Posterior cingulate gyrus (tissue), 11 donors: ENCODE results near the gene GCNA.
"Not testable (repeated sequence)": the region's sequence is repeated elsewhere in the genome, so short reads cannot be mapped to it uniquely, and the experiment has no call there.

Experiments
- DNase-seq, 10 donors: peaks; one replicate each; pipeline versions ENCODE4 v3.0.0 to v3.0.0-alpha.2; 2020 to 2021; ENCODE audit warnings: mixed read lengths in 3 of 10
- intact Hi-C: fragments of 100-400 bp; cut with DNase I; formaldehyde crosslinking; loops from one replicate; pipeline ENCODE4 v1.15.1; 2023

Gene GCNA

GRCh38 chrX:71634366-71634765, 56.1 kb downstream of the GCNA start:
- intact Hi-C loops, result no loop called here
- DNase-seq, result no peak

- intact Hi-C loops, result no loop called here
- DNase-seq, result no peak
These were observed 58.4 kb downstream of the GCNA start for GRCh38 chrX:71636438-71637252.

GRCh38 chrX:71637253-71637618, 59.0 kb downstream of the GCNA start:
- intact Hi-C loops, result no loop called here
- DNase-seq, result no peak

DNA sequence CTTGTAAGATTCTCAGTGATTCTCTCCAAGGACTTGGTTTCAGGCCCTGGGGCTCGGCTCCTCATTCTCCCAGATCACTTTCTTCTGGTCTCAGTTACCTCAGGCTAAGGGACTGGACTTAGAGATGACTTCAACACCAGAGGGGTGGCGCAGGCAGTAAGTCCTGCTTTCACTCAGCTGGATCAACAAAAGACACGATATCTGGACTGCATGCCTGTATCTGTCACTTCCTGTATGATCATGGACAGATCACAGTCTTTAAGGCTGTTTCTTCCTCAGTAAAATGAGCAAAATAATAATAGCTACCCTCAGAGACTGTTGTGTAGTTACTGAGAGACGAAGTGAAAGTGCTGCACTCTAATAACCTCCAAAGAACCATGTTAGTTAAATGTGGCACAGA, 59.6 kb downstream of the GCNA start:
- no peak for DNase-seq
- intact Hi-C loops, result no loop called here

DNA sequence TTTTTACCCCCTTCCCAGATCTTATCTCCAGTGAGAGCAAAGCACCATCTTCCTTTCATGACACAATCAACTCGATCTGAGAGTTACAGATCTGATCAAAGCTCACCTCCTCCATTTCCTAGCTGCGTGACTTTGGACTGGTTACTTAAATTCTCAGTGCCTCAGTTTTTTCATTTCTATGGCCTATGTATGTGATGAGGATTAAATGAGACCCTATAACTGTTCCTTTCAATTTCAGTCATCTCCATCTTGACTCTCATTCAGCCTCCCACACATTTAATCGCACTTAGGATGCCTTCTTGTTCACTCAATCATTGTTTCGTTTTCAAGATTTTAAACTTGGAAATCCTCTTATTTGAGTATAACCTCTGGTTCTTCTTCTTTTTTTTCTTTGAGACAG, 60.2 kb downstream of the GCNA start:
- DNase-seq, result no peak
- intact Hi-C loops, result no loop called here

DNA sequence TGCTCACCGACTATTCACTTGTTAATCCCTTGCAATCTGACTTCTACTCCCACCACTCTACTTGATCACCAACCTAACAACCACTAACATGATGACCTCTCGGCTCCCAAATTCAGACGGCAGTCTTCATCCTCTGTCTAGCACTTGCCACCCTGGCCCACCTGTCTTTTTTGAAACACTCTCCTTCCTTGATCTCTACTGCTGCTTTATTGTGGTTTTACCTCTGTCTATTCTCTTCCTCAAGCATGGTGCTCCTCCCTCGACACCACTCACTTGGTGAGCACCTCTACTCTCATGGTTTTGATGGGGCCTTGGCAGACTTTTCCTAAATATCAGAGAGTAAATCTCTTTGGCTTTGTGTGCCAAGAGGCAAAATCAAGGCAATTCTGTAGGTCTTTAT, 61.8 kb downstream of the GCNA start:
- no peak for DNase-seq
- intact Hi-C loops, result no loop called here

DNA sequence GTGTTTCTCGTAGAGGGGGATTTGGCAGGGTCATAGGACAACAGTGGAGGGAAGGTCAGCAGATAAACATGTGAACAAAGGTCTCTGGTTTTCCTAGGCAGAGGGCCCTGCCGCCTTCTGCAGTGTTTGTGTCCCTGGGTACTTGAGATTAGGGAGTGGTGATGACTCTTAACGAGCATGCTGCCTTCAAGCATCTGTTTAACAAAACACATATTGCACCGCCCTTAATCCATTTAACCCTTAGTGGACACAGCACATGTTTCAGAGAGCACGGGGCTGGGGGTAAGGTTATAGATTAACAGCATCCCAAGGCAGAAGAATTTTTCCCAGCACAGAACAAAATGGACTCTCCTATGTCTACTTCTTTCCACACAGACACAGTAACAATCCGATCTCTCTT, 66.2 kb downstream of the GCNA start:
- intact Hi-C loops, DNase-seq: not testable (repeated sequence)

DNA sequence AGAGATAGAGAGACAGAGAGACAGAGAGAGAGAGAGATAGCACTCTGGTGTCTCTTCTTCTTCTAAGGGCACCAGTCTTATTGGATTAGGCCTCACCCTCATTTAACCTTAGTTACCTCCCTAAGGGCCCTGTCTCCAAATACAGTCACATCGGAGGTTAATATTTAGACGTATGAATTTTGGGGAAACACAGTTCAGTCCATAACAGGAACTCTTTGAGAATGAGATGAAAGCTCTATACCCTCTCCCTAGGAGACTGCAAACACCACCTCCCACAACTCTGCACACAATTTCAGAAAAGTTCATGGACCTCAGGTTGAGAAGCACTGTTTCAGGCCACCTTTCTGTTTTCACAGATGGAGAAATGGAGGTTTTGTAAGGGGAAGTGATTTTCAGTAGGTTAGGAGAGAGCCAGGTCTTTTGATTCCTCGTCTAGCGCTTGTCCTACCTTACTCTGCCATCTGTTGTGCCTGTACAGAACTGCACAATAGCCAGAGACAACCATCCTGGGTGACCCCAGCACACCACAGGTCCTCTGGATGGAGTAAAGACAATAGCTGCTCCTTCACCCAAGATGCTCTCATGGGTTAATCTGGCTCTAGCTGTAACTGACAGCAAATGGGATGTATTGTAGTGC, 72.2 kb downstream of the GCNA start:
- intact Hi-C loops, result loop anchor here (5.0 kb wide), 1 partner anchor 218 kb away; no protein-coding TSS in a partner anchor
- DNase-seq, result no peak

DNA sequence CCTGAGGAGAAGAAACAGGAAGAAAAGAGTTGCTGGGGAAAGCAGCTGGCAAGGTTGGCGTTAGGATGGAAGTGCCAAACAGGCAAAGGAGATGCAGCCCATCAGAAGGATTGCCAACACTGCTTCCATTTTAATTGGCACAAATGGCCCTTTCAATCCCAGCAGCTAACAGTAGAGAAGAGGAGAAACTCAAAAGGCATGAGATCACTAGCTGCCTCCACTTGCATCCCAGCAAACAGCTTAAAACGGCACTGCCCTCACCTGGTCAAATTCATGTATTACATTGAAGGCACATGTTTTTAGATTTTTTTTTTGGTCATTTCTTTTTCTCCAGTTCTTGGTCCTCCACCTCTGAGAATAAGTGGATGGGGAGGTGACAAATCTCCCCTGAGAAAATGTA, 74.2 kb downstream of the GCNA start:
- intact Hi-C loops, result loop anchor here (5.0 kb wide), 1 partner anchor 220 kb away; no protein-coding TSS in a partner anchor
- DNase-seq, result peak in 3 of 10 donors; percentile 15 to 25 (median 22)

DNA sequence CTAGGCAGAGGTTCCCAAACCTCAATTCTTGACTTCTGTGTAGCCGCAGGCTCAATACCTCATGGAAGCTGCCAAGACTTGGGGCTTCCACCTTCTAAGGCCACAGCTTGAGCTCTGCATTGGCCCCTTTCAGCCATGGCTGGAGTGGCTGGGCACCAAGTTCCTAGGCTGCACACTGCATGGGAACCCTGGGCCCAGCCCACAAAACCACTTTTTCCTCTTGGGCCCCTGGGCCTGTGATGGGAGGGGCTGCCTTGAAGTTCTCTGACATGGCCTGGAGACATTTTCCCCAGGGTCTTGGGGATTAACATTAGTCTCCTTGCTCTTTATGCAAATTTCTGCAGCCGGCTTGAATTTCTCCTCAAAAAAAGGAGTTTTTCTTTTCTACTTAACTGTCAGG, 75.1 kb downstream of the GCNA start:
- intact Hi-C loops, result loop anchor here (5.0 kb wide), 1 partner anchor 221 kb away; no protein-coding TSS in a partner anchor
- no peak for DNase-seq

DNA sequence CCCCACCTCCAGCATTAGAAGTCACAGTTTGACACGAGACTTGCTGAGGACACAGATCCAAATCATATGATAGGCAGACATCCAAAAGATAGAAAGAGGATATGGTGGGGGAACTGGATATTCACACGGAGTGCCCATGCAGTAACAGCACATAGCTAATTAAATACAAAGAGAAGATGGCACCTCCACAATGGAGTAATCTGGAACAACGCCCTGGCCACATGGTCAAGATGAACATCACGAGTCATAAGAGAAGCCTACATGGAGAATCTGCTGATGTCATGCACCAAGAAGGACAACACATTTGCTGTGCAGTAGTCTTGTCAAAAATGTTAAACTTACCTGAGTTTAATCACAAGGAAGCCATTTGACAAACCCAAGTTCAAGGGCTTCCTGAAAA, 79.0 kb downstream of the GCNA start:
- no peak for DNase-seq
- intact Hi-C loops, result no loop called here

DNA sequence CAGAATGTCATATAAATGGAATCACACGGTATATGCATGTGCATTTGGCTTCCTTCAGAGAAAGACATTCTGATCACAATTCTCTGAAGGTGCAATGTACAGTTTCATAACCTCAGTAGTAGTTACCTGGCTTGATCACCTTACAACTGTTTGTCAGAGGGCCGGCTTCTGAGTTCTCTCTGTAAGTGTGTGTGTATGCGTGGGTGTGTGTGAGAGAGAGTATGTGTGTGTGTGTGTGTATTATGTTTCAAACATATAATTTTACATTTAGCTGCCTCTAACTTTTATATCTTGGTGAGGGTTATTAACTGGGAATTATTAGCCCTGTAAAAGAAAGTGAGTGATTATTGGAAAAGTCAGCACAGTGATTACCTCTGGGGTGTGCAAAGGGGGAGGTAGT, 81.1 kb downstream of the GCNA start:
- no peak for DNase-seq
- intact Hi-C loops, result no loop called here

GRCh38 chrX:71659959-71660358, 81.7 kb downstream of the GCNA start:
- no peak for DNase-seq
- intact Hi-C loops, result no loop called here

GRCh38 chrX:71660562-71661416, 82.6 kb downstream of the GCNA start:
- no peak for DNase-seq
- intact Hi-C loops, result no loop called here

GRCh38 chrX:71661919-71662318, 83.7 kb downstream of the GCNA start:
- no peak for DNase-seq
- intact Hi-C loops, result no loop called here

- intact Hi-C loops, DNase-seq: not testable (repeated sequence)
These were observed 84.4 kb downstream of the GCNA start for GRCh38 chrX:71662654-71663053.
